GM18511 (cell line): ENCODE results near the gene AEBP1.
"Not testable (repeated sequence)": the region's sequence is repeated elsewhere in the genome, so short reads cannot be mapped to it uniquely, and the experiment has no call there.

Experiments
- ATAC-seq: cut with Tn5 transposase; IDR thresholded peaks from one replicate; pipeline ENCODE4 v1.9.1; 2021; ENCODE audit warnings: mild to moderate bottlenecking, moderate library complexity; ENCODE audit not compliant: unreplicated experiment

AEBP1 gene

GRCh38 chr7:44116087-44116788 is 12.1 kb downstream of the AEBP1 start:
- no peak for ATAC-seq

DNA sequence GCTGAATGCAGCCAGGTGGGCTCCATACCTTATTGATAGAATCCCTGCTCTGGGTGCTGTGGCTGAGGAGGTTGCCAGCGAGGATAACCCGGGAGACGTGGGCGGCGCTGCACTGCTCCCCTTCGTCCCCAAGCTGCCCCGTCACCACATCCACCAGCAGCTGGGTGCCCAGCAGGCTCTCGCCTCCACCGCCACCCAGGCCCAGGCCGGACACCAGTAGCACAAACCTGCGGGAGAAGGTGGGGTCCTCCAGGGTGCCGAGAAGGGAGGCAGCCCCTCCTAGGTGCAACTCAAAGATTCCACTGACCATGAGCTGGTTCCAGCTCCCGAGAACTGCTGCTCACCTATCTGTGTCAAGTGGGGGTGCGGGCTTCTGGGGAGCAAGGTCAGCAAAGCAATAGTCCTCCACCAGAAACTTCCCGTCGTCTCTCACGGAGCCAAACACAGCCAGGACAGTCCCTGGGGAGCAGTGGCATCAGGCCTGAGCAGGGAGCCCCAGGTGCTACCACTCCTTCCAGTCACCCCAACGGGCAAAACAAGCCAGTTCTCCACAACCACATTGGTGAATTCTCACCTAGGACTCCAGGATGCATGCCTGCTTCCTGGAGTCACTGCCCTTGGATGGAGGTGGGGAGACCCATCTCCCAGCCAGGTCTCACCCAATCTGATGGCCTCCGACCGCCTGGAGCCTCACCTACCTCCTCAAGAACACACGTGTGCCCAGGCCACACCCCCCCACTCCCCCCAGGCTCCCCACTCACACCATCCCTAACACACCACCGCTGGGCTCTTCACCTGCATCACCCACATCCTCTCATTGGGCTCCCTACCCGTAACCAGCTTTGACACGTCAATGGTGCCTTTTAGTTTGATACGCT is 12.9 kb downstream of the AEBP1 start:
- ATAC-seq: no peak

- no peak for ATAC-seq
Observed at GRCh38 chr7:44117801-44118429, 13.8 kb downstream of the AEBP1 start.

GRCh38 chr7:44119829-44120380 is 15.8 kb downstream of the AEBP1 start:
- ATAC-seq: no peak

- no peak for ATAC-seq
Observed at GRCh38 chr7:44120395-44120794, 16.2 kb downstream of the AEBP1 start.

DNA sequence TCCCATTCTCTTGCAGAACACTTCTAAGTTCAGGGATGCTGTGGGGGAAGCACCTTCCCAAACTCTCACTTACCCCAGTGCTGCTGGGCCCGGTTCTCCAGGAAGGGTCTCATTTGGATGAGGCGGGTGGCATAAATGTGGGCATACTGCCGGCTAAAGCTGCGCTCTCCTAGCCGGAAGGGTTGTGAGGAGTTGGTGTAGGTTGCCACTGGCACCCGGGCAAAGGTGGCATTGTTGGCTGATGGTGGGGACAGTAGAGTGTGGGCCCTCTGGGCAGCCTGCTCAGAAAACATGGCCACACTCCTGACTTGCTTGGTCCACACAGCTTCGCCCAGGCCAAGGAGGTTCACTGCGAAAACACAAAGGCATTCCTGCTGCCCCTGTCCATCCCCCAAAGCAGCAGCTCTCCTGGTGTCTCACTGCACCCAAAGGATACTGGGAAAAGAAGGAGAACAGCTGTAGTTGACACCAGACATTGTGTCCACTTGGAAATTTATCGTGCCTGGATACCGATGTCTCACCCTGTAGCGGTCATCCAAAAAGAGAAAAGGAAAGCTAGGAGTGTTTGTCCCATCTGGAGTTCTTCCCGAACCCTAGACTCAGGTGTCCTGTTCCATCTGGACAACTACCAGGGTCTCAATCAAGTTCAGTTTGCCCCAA is 17.7 kb downstream of the AEBP1 start:
- ATAC-seq: no peak

DNA sequence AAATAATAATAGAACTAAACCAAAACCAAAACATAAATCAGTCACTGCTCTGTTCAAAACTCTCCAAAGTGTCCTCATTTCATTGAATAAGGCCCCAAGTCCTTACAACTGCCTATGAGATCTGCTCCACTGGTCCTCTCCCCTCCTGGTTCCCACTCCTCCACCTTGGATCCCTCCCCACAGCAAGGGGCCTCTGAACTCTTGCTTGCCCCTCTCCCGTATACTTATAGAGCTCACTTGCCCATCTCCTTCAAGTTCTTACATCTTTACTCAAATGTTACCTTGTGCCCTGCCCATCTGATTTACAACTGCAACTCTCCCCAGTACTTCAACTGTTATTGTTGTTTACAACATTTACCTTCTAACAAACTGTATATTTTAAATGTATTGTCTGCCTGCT is 18.4 kb downstream of the AEBP1 start:
- no peak for ATAC-seq

GRCh38 chr7:44123190-44124003 is 19.3 kb downstream of the AEBP1 start, which contains the start of gene POLD2:
Gene POLD2 (minus strand): TSS chr7:44123548. CDS start chr7:44122053, 1,495 bp downstream.
- peak; percentile 99 for ATAC-seq

- ATAC-seq: no peak
Observed at GRCh38 chr7:44124822-44125202, 20.7 kb downstream of the AEBP1 start.

GRCh38 chr7:44126574-44126973 is 22.4 kb downstream of the AEBP1 start:
- not testable (repeated sequence) for ATAC-seq

- ATAC-seq: no peak
Observed at GRCh38 chr7:44127161-44127560, 23.0 kb downstream of the AEBP1 start.

DNA sequence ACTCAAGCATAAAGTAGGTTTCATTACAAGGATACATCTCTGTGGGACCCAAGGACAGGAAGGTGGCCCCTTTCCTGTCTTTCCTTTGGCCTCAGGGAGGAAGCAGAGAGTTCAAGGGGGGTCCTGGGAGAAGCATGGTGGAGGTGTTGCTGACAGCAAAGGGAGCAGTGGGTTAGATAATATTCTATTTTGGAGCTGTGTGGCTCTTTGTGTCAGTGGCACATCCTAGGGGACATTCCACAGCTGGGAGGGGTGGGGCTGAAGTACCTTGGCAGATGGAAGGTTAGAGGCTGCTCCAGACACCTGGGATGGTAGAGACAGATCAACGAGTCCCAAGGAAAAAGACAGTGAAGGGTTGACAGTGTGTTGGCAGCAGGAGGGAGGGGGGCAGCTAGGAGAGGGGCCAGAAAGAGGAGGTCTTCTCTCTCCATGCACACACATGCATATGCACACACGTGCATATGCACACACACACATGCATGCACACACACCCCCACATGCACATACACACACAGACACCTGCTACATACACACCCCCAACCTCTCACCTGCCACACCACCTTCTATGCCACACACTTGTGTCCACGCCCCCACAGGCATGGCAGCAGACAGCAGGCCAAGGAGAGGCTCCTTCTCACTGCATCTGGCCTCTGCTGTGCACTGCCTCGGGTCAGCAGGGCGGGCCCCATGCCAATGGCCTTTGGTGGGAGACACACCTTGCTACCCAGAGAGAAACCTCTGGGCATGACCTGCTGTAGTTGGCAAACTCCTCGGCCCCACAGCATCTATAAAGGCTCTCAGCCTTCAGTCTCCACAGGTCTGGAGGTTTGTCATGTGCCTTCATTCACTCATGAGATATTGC is 24.8 kb downstream of the AEBP1 start:
- ATAC-seq: no peak

DNA sequence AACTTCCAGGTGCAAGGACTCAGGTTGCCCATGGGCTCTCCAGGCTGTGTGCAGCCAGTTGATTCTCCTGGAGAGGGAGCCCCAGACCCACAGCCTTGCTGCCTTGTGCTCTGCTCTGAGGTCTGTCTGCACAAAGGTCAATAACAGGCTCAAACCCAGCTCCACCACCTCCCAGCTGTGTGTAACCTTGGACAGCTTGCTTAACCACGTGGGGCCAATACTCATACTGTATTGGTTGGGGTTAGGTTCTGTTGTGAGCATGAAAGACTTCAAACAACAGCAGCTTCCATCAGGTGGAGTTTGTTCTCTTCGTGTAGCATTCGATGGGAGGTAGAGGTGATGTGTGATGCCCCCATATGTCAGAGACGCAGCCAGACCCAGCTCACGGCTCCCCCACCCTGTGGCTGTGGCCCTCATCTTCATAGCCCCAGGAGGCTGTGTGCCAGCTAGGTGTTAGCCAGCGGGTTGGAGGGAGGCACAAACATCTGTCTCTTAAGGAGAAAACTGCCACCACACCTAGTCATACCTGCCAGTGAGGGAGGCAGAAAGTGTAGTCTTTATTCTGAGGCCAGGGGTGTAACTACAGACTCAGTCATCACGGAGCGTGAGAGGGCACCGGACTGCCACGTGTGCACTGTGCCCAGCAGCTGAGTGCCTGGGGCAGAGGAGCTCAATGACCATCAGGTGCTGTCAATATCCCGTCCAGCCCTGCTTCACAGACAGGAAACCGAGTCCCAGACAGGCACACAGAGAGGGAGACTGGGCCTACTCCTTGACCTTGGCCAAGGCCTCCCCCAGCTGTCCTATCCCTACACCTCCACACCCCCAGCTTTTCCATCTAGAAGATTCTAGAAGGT is 27.3 kb downstream of the AEBP1 start:
- no peak for ATAC-seq

GRCh38 chr7:44132039-44132438 is 27.9 kb downstream of the AEBP1 start:
- ATAC-seq: no peak

DNA sequence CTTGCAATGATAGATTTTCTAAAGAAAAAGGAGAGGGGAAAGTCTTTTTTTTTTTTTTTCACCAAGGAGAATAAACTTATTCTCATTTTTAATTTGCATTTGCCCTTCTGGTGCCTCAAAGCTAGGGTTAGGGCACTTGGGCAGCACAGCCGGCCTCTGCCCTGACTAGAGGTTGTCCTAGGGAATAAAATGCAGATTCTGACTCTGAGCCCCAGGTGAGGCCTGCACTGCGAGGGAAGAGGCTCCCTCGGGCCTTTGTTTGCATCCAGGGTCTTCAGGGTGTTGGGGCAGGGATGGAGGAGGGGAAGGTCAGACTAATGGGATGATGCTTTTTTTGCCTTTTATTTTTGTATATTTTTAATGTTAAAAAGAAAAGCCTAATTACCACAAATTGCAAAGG is 29.1 kb downstream of the AEBP1 start:
- ATAC-seq: no peak

DNA sequence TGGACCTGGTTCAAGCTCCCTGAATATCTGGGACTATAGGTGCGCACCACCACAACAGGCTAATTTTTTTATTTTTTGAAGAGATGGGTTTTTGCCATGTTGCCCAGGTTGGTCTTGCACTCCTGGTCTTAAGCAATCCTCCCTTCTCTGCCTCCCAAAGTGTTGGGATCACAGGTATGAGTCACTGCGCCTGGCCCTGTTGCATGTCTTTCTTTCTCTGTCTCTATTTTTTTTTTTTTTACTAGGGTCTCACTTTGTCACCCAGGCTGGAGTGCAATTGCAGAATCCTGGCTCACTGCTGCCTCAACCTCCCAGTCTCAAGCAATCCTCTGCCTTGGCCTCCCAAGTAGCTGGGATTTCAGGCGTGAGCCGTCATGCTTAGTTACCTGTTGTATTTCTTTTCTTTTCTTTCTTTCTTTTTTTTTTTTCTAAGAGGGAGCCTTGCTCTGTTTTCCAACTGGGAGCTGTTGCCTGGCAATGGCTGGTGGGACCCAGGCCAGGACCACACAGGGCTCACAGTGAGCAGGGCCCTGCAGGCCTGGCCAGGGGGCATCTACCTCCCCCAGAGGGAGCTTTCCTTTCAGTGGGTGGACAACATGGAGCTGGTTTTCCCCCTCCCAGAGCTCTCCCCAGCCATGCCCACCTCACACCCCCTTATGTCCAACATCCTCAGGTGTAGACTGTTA is 30.9 kb downstream of the AEBP1 start:
- no peak for ATAC-seq

DNA sequence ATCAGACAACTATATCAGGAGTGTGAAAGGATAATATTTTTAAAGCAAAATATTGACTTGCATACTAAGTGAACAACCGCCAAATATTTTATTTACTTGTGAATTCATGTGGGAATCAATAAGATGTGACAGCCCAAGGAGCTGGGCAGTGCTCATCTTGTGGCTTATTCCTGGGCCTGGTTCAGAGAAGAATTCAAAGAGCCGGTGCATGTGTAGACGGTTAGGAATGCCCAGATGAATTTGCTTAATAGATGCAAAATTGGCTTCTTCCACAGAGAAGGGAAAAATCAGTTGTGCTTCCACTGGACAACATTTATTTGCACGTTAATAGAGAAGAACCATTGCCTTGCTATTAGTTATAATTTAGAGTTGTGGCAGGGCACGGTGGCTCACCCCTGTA is 32.6 kb downstream of the AEBP1 start:
- no peak for ATAC-seq

DNA sequence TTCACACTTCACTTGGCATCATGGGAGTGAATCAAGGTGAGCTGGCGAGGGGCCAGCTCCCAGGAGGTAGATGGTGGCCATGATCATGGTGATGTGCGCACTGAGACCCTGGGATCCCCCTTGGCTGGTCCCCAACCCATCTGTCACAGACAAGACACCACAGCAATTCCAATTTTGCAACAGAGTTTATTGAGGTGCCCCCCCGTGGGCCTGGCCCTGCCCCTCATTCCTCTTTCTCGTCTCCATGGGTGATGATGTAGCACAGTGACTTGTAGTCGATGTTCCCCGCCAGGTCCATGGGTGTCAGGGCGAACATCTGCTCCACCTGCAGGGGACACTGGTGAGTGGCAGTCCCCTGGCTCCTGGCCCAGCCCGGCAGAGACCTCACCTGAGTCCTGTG is 34.6 kb downstream of the AEBP1 start:
- ATAC-seq: no peak
